ENCODE measurements around the gene PPP6R2.

GRCh38 chr22:50471197-50471847, 128.2 kb downstream of the PPP6R2 start:
- TF ChIP-seq CTCF (conservative IDR thresholded peaks at IDR 0.05; ENCODE audit: low read length) (no peak), EZH2phosphoT487 (IDR thresholded peaks at IDR 0.05; ENCODE audit: borderline replicate concordance) (no peak)

All from Loucy (cell line).